SK-MEL-5 (cell line): Measurements from ENCODE around the gene RADIL. TPM values are rescaled to one million over a fixed set of nuclear protein-coding genes. Genes with fewer than 3 reads are reported as not detected.
"Not testable (repeated sequence)": the region's sequence is repeated elsewhere in the genome, so short reads cannot be mapped to it uniquely, and the experiment has no call there.

Source experiments
- DNase-seq: peaks from one replicate; pipeline ENCODE4 v3.0.0-alpha.2; 2016; ENCODE audit warnings: low read depth, low spot score
- in situ Hi-C: cut with HindIII; loops from 2 replicates; pipeline ENCODE4 v1.10.0; 2016; ENCODE audit warnings: low sequenced_read_pairs, high pct_unique_total_duplicates, low pct_unique_long_range_greater_than_20kb
- polyA plus RNA-seq, 2 experiments: library from polyadenylated mRNA; depleted of rRNA; stranded (reverse); fragments of >200 nt; gene quantifications; 2 replicates each; pipeline ENCODE4 v1.2.3, GENCODE V29; 2015
- total RNA-seq: library from RNA; depleted of rRNA; stranded (reverse); fragments of >200 nt; shearing (Covaris generic); gene quantifications from 2 replicates; pipeline ENCODE4 v1.2.3, GENCODE V29; 2014; rRNA removed

RADIL gene
- total RNA-seq = 24.3 and 25.3 TPM in 2 replicates
- polyA plus RNA-seq (2015; cell fraction: cytosol; rRNA removed) = 37.2 and 39.8 TPM in 2 replicates
- 56.5 and 57.1 TPM in 2 replicates for polyA plus RNA-seq (2015; cell fraction: nucleus; rRNA removed)

GRCh38 chr7:4883372-4884144 lies at the start of gene RADIL:
Gene RADIL, minus strand, starts transcription at chr7:4883716. Its CDS starts 5,577 bp downstream, at chr7:4878139.
- DNase-seq = peak; percentile 95
- in situ Hi-C loops = no loop called here

GRCh38 chr7:4931943-4932342 lies 48.4 kb upstream of the RADIL start:
- in situ Hi-C loops = no loop called here
- DNase-seq = peak; percentile 87

GRCh38 chr7:4929005-4929404 lies 45.5 kb upstream of the RADIL start:
- in situ Hi-C loops = no loop called here
- DNase-seq = no peak

GRCh38 chr7:4928445-4928844 lies 44.9 kb upstream of the RADIL start:
- in situ Hi-C loops = no loop called here
- no peak for DNase-seq

GRCh38 chr7:4919969-4920766 lies 36.7 kb upstream of the RADIL start:
- DNase-seq = no peak
- in situ Hi-C loops = no loop called here

GRCh38 chr7:4916113-4916512 lies 32.6 kb upstream of the RADIL start:
- no peak for DNase-seq
- in situ Hi-C loops = no loop called here

GRCh38 chr7:4911111-4911828 lies 27.8 kb upstream of the RADIL start:
- in situ Hi-C loops = no loop called here
- no peak for DNase-seq

- peak; percentile 40 for DNase-seq
- in situ Hi-C loops = no loop called here
Observed at GRCh38 chr7:4906682-4907081, 23.2 kb upstream of the RADIL start.

GRCh38 chr7:4905171-4905570 lies 21.7 kb upstream of the RADIL start:
- DNase-seq = no peak
- in situ Hi-C loops = no loop called here

GRCh38 chr7:4904346-4904745 lies 20.8 kb upstream of the RADIL start:
- in situ Hi-C loops = no loop called here
- DNase-seq = no peak

GRCh38 chr7:4895766-4896165 lies 12.2 kb upstream of the RADIL start:
- DNase-seq = no peak
- in situ Hi-C loops = no loop called here

GRCh38 chr7:4894482-4894881 lies 11.0 kb upstream of the RADIL start:
- in situ Hi-C loops = no loop called here
- no peak for DNase-seq

GRCh38 chr7:4893929-4894475 lies 10.5 kb upstream of the RADIL start:
- in situ Hi-C loops = no loop called here
- DNase-seq = no peak

GRCh38 chr7:4893188-4893587 lies 9.7 kb upstream of the RADIL start:
- in situ Hi-C loops, DNase-seq: not testable (repeated sequence)

- in situ Hi-C loops, DNase-seq: not testable (repeated sequence)
Observed at GRCh38 chr7:4891522-4891921, 8.0 kb upstream of the RADIL start.

GRCh38 chr7:4889682-4890081 lies 6.2 kb upstream of the RADIL start:
- DNase-seq = no peak
- in situ Hi-C loops = no loop called here

- in situ Hi-C loops = no loop called here
- peak; percentile 22 for DNase-seq
Observed at GRCh38 chr7:4888161-4888560, 4.6 kb upstream of the RADIL start.

GRCh38 chr7:4886671-4887070 lies 3.2 kb upstream of the RADIL start:
- in situ Hi-C loops = no loop called here
- DNase-seq = no peak
